GM12878 (cell line): ENCODE data around the gene FAM184B. TPM values are rescaled to one million over a fixed set of nuclear protein-coding genes. Genes with fewer than 3 reads are reported as not detected.

Source experiments
- ATAC-seq: fragments of 200-7000 bp; cut with Tn5 transposase; 3 replicates; pipeline ENCODE4 v1.9.1; 2020; ENCODE audit warnings: mild to moderate bottlenecking, moderate library complexity
- BruUV-seq: library from RNA; stranded (reverse); fragments of 400-500 nt; replicated peaks from 2 replicates; lab custom pipeline; 2021; lab: Mats Ljungman, UMichigan
- CTCF ChIA-PET: fragments of 300-600 bp; sonication (Branson Sonifier 250); formaldehyde crosslinking; extraction: SDS; loops from one replicate; lab custom pipeline; 2021; ENCODE audit warnings: inconsistent platforms; lab: Yijun Ruan, JAX
- POLR2A ChIA-PET: fragments of 350-600 bp; formaldehyde crosslinking; extraction: SDS; loops from one replicate; lab custom pipeline; 2021; ENCODE audit warnings: inconsistent platforms; lab: Charles Lee
- RAD21 ChIA-PET: fragments of 300-600 bp; sonication (Branson Sonifier 250); formaldehyde crosslinking; loops from one replicate; lab custom pipeline; 2023; ENCODE audit warnings: antibody characterized with exemption; ENCODE audit not compliant: unreplicated experiment; lab: Charles Lee
- SMC1A ChIA-PET: fragments of 300-600 bp; sonication (Branson Sonifier 250); formaldehyde crosslinking; loops from one replicate; lab custom pipeline; 2023; ENCODE audit not compliant: unreplicated experiment, uncharacterized antibody; lab: Charles Lee
- DNase-seq: peaks from one replicate; pipeline ENCODE4 v3.0.0-alpha.2; 2011; ENCODE audit warnings: low read depth, low spot score
- FAIRE-seq: peaks from 3 replicates; lab custom pipeline; 2011; peaks lifted over from hg19 to GRCh38; lab: Jason Lieb, UNC
- H2AFZ ChIP-seq: 2 replicates; pipeline ENCODE4 v1.6.0; 2011; ENCODE audit warnings: low read depth, low read length, control low read depth; ENCODE audit not compliant: control insufficient read depth
- H3K27ac ChIP-seq: 2 replicates; pipeline ENCODE4 v1.5.1; 2011; ENCODE audit warnings: control low read depth; ENCODE audit not compliant: control insufficient read depth, insufficient read depth
- H3K27me3 ChIP-seq, 2 experiments: replicated peaks in 1 of 2; 2 replicates each; pipeline versions ENCODE4 v1.6.0 to v1.6.1; 2011; ENCODE audit warnings: low read length in 1 of 2; ENCODE audit not compliant: control insufficient read depth in 2 of 2, insufficient read depth in 2 of 2
- H3K36me3 ChIP-seq, 2 experiments: 2 replicates each; pipeline ENCODE4 v1.5.1; 2011; ENCODE audit warnings: low read length in 1 of 2; ENCODE audit not compliant: control insufficient read depth in 2 of 2, insufficient read depth in 2 of 2
- H3K4me1 ChIP-seq: 2 replicates; pipeline ENCODE4 v1.6.1; 2011; ENCODE audit warnings: mild to moderate bottlenecking, low read length, moderate library complexity, mixed read lengths; ENCODE audit not compliant: control insufficient read depth, insufficient read depth
- H3K4me2 ChIP-seq: 2 replicates; pipeline ENCODE4 v1.6.0; 2011; ENCODE audit warnings: control low read depth; ENCODE audit not compliant: control insufficient read depth, insufficient read depth
- H3K4me3 ChIP-seq: fragments of 200-600 bp; sonication (generic); 2 replicates; pipeline ENCODE4 v1.5.1; 2016
- H3K79me2 ChIP-seq: 2 replicates; pipeline ENCODE4 v1.6.0; 2011; ENCODE audit warnings: low read length; ENCODE audit not compliant: control insufficient read depth, insufficient read depth
- H3K9ac ChIP-seq: 2 replicates; pipeline ENCODE4 v1.8.0; 2011; ENCODE audit warnings: low read length, control low read depth, mixed read lengths; ENCODE audit not compliant: control insufficient read depth, insufficient read depth
- H3K9me3 ChIP-seq: replicated peaks from 3 replicates; pipeline ENCODE4 v1.5.1; 2011; ENCODE audit warnings: mild to moderate bottlenecking, low read length; ENCODE audit not compliant: control insufficient read depth, insufficient read depth
- H4K20me1 ChIP-seq: 2 replicates; pipeline ENCODE4 v1.6.0; 2011; ENCODE audit not compliant: control insufficient read depth, insufficient read depth
- ASH2L ChIP-seq: fragments of 300-600, 200-600 bp; sonication (generic); IDR thresholded peaks from 2 replicates; pipeline ENCODE4 v1.6.1; 2017; ENCODE audit warnings: low read depth, mild to moderate bottlenecking, borderline replicate concordance
- ATF7 ChIP-seq: fragments of 450-650 bp; IDR thresholded peaks from 2 replicates; pipeline ENCODE4 v1.6.1; 2016; ENCODE audit warnings: low read depth, mild to moderate bottlenecking
- BHLHE40 ChIP-seq, 2 experiments: fragments of 450-650 bp in 1 of 2; IDR thresholded peaks; 2 replicates each; pipeline ENCODE4 v1.6.1; 2011 to 2017; ENCODE audit warnings: low read depth in 2 of 2, borderline replicate concordance in 1 of 2, improper control_type of control experiment in 1 of 2, low read length in 1 of 2, mild to moderate bottlenecking in 1 of 2
- CREB1 ChIP-seq: IDR thresholded peaks from 2 replicates; pipeline ENCODE4 v1.6.1; 2012; ENCODE audit warnings: low read depth, mild to moderate bottlenecking, inconsistent platforms
- GABPA ChIP-seq: IDR thresholded peaks from 2 replicates; pipeline ENCODE4 v1.6.1; 2014; ENCODE audit warnings: antibody characterized with exemption, low read depth, mild to moderate bottlenecking, inconsistent platforms
- MAX ChIP-seq: IDR thresholded peaks from 2 replicates; pipeline ENCODE4 v1.6.1; 2012; ENCODE audit warnings: low read depth, low read length, improper control_type of control experiment
- MLLT1 ChIP-seq: fragments of 450-650 bp; IDR thresholded peaks from 2 replicates; pipeline ENCODE4 v1.6.1; 2016; ENCODE audit warnings: mild to moderate bottlenecking
- RCOR1 ChIP-seq: conservative IDR thresholded peaks from 2 replicates; pipeline ENCODE4 v1.6.1; 2012; ENCODE audit warnings: low read depth, low read length, improper control_type of control experiment
- SREBF2 ChIP-seq: IDR thresholded peaks from 2 replicates; pipeline ENCODE4 v1.6.1; 2012; ENCODE audit warnings: mild to moderate bottlenecking, low read length
- TCF3 ChIP-seq: IDR thresholded peaks from 2 replicates; pipeline ENCODE4 v1.6.1; 2012; ENCODE audit warnings: low read depth, mild to moderate bottlenecking, low read length, borderline replicate concordance; ENCODE audit not compliant: insufficient read depth
- ZNF384 ChIP-seq: IDR thresholded peaks from 2 replicates; pipeline ENCODE4 v1.6.1; 2012; ENCODE audit warnings: low read depth, mild to moderate bottlenecking, low read length, improper control_type of control experiment, borderline replicate concordance
- WGBS: methylation state at CpG from one replicate; pipeline ENCODE4 v1.1.6; 2016; ENCODE audit warnings: low lambda C conversion rate; ENCODE audit not compliant: insufficient replicate concordance, insufficient coverage; ENCODE audit errors: missing lambda C conversion rate; 5-methylcytosine and 5-hydroxymethylcytosine counted together
- in situ Hi-C: fragments of 300-500 bp; cut with MboI; formaldehyde crosslinking; loops from 9 replicates; pipeline ENCODE4 v1.14.3; 2018; ENCODE audit warnings: mixed read lengths
- intact Hi-C: fragments of 100-400 bp; cut with micrococcal nuclease; formaldehyde crosslinking; loops from one replicate; pipeline ENCODE4 v1.14.2; 2022; ENCODE audit not compliant: unreplicated experiment
- polyA plus RNA-seq, 11 experiments: library from polyadenylated mRNA; depleted of rRNA in 4 of 11; unstranded in 6 of 11; stranded (reverse) in 5 of 11; fragments of >200 nt; fragmentation: Nextera tagmentation in 4 of 11; fragmentation: Illumina TruSeq in 1 of 11; extraction: Ambion mirVana in 4 of 11; extraction: Trizol in 1 of 11; gene quantifications; 1 replicate in 1 of 11; 2 replicates in 10 of 11; pipeline versions ENCODE4 v1.2.1 to v1.2.3, GENCODE V29; 2011 to 2016; ENCODE audit warnings: inconsistent platforms in 2 of 11, missing spikeins in 2 of 11, low read depth in 1 of 11
- total RNA-seq, 4 experiments: library from RNA; depleted of rRNA in 3 of 4; stranded (reverse); fragments of >200 nt in 3 of 4; fragmentation: Illumina TruSeq in 1 of 4; extraction: Trizol in 1 of 4; gene quantifications; 2 replicates each; pipeline versions ENCODE4 v1.2.1 to v1.2.3, GENCODE V29; 2013 to 2021

FAM184B gene
- total and polyA plus RNA-seq, 10 of the 15 experiments (the other 5 are each of a cell fraction or from before 2014, with no cell fraction given), result under 0.01 TPM; not detected in 9

GRCh38 chr4:17613761-17614415 lies 167.5 kb downstream of the FAM184B start:
- WGBS, result under 1% methylated on average over 15 of the region's 23 CpGs

GRCh38 chr4:17605236-17605635 lies 176.2 kb downstream of the FAM184B start:
- no peaks in the 10 kb centered on the region for H3K4me1 ChIP-seq
- no peaks in the 10 kb centered on the region for H3K27me3 ChIP-seq
- no TSS peak for BruUV-seq
- ChIA-PET CTCF (no interaction called here), POLR2A (interaction anchor here (1.0 to 1.3 kb wide), 2 partner anchors 9 to 14 kb away, joined by 3 read pairs; partner anchors contain the start of gene MED28), SMC1A (interaction anchor here (0.5 kb wide), 1 partner anchor 735 kb away, joined by 5 read pairs; no protein-coding TSS in a partner anchor), RAD21 (no interaction called here)
- no peak overlapping the region for H3K4me2 ChIP-seq
- H4K20me1 ChIP-seq, result no peaks in the 10 kb centered on the region
- no peaks in the 10 kb centered on the region for H3K9me3 ChIP-seq
- no peak for DNase-seq
- peaks cover 11 to 33% of the 10 kb centered on the region in 2 experiments for H3K36me3 ChIP-seq
- H3K4me3 ChIP-seq, result no peak overlapping the region
- no peak overlapping the region for H3K9ac ChIP-seq
- WGBS, result 94% methylated on average over 3 of the region's 3 CpGs
- intact Hi-C loops (no loop called here), in situ Hi-C loops (no loop called here)
- H3K27ac ChIP-seq, result no peak overlapping the region
- FAIRE-seq, result no peak
- no peak for ATAC-seq
- no peak overlapping the region for H2AFZ ChIP-seq
- H3K79me2 ChIP-seq, result no peaks in the 10 kb centered on the region
- TF ChIP-seq RCOR1 (no peak), BHLHE40 (IDR thresholded peaks at IDR 0.05; ENCODE audit: borderline replicate concordance in 1 of 2, low read depth in 2 of 2, low read length in 1 of 2) (no peak), CREB1 (no peak), MLLT1 (no peak), SREBF2 (no peak)

More at GRCh38 chr4:17613761-17614415, 167.5 kb downstream of the FAM184B start:
- ChIA-PET POLR2A (interaction anchor here (0.6 to 2.9 kb wide), 8 partner anchors 8 to 197 kb away, joined by 3 to 17 read pairs (median 3); partner anchors contain the start of genes DCAF16, LAP3 and NCAPG), RAD21 (interaction anchor here (0.8 to 2.3 kb wide), 7 partner anchors 19 to 196 kb away, joined by 3 to 6 read pairs (median 4); partner anchors contain the start of genes DCAF16 and LAP3), CTCF (interaction anchor here (0.6 to 3.3 kb wide), 6 partner anchors 10 to 194 kb away, joined by 4 to 16 read pairs (median 4); no protein-coding TSS in a partner anchor), SMC1A (interaction anchor here (0.5 to 2.8 kb wide), 4 partner anchors 16 to 230 kb away, joined by 3 to 7 read pairs (median 3); no protein-coding TSS in a partner anchor)
- Histone ChIP-seq H3K27me3 (no peaks in the 10 kb centered on the region), H3K4me2 (peak overlapping the region; percentile 51), H3K9ac (peak overlapping the region; percentile 93), H3K79me2 (peaks cover 41% of the 10 kb centered on the region), H3K27ac (peak overlapping the region; percentile 84), H4K20me1 (peaks cover 3% of the 10 kb centered on the region; the same call in 1 of the 2 replicates), H2AFZ (peak overlapping the region; percentile 84), H3K4me3 (peak overlapping the region; percentile 79), H3K4me1 (peaks cover 6% of the 10 kb centered on the region; the same call in 1 of the 2 replicates), H3K9me3 (no peaks in the 10 kb centered on the region), H3K36me3 (no peaks in the 10 kb centered on the region; a peak in 2 of 4 replicates)
- DNase-seq (no peak), ATAC-seq (peak; percentile 58), FAIRE-seq (no peak)
- TF ChIP-seq TCF3, result no peak
- no peak for TF ChIP-seq ATF7
- TF ChIP-seq GABPA, result no peak
- TF ChIP-seq MAX, result no peak
- TF ChIP-seq ZNF384, result peak; percentile 46
- TF ChIP-seq ASH2L, result no peak
- intact Hi-C loops (loop anchor here (1.0 to 10.0 kb wide), 3 partner anchors 37 to 1389 kb away; partner anchors contain the start of genes DCAF16, LAP3, NCAPG and TAPT1), in situ Hi-C loops (no loop called here)
- TSS peak; percentile 98 for BruUV-seq
